GM19455 (cell line): Measurements from ENCODE around the gene SIRT2.

ENCODE experiments used
- ATAC-seq: cut with Tn5 transposase; IDR thresholded peaks from one replicate; pipeline ENCODE4 v1.9.1; 2021; ENCODE audit not compliant: unreplicated experiment

The SIRT2 gene

DNA sequence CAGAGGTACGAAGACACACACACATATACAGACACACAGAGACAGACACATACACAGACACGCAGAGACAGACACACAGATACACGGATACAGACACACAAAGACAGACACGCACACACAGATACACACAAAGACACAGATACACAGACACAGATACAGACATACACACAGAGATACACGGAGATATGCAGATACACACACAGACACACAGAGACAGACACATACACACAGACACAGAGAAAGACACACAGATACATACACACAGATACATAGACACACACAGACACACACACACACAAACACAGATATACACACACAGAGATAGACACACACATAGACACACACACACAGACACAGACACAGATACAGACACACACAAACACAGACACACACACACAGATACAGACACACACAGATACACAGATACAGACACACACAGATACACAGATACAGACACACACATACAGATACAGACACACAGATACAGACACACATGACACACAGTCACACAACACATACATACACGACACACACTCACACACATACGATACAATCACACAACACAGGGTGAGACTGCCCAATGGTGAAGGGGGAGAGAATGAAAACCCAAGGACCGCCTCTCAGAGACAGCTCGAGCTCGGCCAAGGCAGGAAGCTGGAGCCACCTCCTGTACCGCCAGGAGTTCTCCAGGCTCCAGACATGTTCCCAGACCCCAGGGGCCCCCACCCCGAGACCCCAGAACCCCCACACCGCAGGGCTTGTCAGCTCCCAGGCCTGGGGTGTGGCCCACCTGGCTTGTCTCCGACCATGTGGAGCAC is 21.4 kb upstream of the SIRT2 start:
- ATAC-seq = no peak

DNA sequence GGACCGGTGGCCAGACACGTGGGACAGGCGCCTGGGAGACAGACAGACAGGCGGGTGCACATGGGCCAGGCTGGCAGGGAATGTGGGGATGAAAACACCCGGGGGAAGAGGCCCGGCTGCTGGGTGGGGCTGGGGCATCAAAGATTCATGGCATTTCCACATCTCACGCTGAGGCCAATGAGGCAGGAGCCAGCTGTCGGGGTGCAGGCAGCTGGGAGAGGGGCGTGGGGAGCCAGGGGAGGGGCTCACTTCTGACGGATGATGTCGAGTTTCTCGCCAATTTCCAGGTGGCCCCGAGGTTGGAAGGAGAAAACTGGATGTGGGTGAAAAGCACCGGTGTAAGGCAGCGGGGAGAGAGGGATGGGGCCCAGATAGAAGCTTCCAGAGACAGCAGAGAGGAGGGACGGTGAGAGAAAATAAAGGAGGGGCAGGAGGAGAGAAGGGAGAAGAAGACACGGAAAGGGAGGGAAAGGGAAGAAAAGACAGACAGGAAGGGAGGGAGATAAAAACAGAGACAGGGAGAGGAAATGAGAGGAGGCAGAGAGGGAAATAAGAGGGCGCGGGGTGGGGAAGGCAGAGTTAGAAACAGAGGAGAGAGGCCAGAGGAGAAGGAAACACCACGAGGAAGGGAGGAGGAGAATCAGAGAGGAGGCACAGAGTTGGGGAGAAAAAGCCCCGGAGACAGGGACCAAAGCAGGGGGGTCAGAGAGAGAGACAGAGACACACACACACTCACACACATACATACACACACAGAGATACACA is 20.6 kb upstream of the SIRT2 start:
- no peak for ATAC-seq

DNA sequence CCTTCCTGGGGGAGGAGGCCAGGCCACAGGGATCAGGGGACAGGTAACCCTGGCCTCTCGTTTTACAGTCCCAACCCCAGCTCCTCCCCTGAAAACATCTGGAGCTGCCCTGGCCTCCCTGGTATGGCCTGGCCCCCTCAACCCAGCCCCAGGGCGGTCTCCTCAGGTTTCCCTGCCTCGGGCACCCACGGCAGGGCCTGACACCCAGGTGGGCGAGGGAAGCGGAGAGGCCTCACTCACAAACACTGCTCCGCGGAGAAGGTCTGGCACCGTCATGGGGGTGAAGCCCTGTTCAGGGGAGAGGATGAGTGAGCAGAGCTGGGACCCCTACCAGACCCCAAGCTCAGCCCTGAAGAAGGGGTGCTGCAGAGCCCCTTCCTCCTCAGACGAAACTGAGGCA is 19.1 kb upstream of the SIRT2 start:
- no peak for ATAC-seq

DNA sequence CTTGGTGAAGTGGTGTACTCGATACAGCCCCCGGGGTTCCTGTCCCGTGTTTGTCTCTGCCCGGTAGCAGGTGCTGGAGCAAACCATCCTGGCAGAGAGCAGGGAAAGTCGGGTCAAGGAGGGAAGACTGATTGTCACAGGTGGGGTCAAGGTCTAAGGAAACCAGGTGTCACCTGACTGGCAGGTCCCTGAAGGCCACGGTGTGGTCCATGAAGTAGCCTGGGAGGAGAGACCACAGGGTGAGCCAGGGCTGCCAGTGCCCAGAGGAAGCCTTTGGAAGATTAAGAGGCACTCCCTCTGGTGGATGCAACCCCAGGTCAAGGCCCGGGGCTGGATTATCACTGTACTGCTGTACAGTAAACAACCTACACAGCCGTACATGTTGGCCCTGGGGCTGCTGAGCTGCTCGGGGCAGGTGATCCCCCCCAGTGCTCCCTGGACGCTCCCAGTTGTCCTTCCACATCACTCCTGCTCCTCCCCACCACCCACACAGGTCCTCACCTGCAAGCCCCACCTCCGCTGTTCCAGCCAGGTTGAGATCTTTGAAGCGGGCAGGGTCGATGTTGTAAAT is 18.6 kb upstream of the SIRT2 start:
- ATAC-seq = no peak

DNA sequence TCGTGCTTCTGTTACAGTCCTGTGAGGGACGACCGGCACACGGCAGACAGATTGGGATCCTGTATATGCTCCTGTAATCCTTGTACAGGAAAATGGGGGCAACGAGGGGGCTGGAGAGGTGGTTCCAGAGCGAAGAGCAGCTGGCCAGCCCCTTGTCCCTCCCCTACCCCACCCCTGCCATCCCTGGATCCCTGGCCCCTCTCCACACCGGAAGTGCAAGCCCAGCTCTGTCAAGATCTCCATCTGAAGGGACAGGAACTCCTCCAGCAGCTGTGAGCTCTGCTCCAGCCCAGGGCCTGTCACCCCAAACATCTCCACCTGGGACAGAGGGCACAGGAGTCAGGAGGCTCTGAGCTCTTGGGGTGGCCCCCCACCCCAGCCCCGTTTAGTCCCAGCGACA is 18.1 kb upstream of the SIRT2 start:
- ATAC-seq = no peak

DNA sequence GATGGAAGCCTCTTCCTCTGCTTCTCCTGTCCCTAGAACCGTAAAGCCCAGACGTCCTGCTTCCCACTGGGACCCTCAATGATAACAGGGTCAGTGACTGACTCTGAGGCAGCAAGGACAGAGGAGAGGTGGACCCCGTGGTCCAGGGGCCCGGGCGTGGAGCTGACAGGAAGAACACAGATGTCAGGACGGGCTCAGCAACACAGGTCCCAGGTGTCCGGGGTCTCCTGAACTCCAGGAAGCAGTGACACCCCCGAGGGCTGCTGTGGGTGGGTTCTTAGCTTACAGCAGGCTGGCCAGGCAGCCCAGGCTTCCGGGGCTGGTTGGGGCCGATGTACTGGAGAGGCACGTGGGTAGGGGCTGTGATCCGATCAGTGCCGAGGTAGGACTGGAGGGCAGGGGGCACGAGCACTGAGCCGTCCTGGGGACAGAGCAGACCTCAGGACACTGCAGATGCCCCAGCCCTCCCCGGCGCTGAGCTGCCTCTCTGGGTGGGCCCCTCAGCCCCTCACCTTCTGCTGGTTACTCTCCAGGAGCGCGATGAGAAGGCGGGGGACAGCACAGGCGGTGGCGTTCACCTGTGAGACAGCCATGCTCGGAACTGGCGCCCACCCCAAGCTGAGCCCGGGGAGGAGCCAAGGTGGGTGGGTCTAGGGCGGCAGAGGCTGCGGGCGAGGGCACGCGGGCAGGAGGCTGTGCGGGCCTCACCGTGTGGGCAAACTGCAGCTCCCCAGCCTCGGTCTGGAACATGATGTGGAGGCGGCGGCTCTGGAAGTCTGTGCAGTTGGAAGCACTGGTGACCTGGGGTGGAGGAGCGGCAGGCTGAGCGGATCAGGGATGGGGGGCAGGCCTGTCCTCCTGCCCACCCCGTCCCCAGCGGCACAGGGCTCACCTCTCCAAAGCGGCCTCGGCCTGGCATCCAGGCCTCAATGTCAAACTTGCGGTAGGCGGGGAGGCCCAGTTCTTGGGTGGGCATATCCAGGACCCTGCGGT is 16.2 kb upstream of the SIRT2 start:
- ATAC-seq = no peak

DNA sequence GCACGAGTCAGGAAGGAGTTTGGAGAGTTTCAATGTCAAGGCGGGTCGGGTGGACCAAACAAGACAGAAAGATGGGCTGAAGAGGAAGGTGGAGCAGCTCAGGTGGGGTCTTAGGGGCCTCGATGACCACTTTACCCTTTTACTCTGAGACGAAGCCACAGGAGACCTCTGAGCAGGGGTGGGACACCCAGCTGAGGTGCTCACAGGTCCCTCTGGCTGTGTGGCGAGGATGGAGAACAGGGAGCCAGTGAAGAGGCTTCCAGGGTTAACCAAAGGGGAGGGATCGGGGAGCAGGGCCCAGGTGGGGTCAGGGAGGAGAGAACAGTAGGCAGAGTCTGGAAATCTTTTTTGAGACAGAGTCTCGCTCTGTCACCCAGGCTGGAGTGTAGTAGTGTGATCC is 14.5 kb upstream of the SIRT2 start:
- ATAC-seq = no peak

DNA sequence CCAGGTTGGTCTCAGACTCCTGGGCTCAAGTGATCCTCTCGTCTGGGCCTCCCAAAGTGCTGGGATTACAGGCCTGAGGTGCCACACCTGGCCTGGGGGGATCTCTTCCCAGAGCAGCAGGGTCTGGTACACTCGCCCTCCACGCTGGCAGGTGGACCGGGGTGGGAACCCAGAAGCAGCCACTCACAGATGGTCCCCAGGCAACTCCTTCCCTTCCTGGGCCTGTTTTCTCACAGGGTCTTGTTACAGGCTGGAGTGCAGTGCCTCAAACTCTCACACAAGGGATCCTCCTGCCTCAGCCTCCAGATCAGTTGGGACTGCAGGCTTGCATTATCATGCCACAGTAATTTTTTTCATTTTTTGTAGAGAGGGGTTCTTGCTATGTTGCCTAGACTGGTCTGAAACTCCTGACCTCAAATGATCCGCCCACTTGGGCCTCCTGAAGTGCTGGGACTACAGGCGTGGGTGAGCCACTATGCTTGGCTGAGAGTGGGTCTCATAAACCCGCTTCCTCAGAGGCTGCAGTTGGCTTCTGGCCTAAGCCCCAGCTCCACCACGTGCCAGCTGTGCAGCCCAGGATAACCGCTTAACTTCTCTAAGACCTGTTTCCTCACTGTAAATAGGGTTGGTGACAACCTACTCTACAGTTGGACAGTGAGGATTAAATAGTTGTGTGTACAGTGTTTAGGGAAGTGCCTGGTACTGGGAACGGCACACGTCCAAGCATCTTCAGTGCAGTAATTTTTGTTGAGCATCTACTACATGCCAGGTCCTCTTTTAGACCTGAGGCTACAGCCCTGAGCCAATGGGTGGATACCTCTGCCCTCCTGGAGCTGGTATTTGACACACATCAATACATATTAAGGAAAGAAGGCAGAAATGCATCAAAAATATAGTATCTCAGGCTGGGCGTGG is 13.4 kb upstream of the SIRT2 start:
- no peak for ATAC-seq

DNA sequence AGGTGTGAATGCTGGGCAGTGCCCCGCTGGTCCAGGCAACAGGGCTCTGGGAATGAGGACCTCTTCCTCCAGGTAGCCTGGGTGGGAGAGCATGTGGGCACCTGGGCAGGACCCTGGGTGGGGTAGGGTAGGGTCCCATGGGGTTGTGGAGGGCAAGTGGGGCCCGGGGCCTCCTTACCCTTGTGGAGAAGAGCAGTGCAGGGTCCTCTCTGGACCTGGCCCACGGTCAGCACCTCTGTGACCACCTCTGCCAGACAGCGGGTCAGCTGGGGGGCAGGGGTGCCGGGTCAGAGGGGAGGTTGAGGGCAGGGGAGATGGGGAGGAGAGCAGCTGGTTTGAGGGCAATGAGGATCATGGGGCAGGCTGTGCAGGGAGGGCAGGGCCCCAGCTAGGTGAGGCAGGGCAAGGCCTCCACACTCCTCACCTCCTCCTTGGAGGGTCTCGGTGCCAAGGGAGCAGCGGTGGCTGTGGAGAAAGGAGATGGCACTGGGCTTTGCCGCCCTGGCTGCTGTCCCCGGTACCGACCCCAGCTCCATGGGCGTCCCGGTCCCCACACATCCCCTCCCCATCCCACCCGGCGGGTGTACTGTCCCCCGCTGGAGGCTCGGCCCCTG is 12.1 kb upstream of the SIRT2 start:
- no peak for ATAC-seq

DNA sequence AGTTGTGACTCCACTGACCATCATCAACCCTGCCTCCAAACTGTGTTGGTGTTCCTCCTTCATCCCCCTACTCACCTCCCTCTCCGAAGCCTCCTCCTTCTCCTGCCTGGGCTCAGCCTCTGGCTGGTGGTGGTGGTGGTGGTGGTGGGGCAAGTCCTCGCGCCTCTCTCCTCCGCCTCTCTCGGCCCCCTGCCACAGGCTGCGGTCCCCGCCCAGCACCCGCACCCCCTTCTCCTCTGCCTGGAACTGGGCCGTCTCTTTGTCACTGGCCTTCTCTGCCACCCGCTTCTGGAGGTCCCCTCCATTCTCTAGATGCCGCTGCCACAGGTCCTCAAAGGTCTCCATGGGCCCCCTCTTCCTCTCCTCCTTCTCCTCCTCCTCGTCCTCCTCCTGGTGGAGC is 11.1 kb upstream of the SIRT2 start:
- no peak for ATAC-seq

DNA sequence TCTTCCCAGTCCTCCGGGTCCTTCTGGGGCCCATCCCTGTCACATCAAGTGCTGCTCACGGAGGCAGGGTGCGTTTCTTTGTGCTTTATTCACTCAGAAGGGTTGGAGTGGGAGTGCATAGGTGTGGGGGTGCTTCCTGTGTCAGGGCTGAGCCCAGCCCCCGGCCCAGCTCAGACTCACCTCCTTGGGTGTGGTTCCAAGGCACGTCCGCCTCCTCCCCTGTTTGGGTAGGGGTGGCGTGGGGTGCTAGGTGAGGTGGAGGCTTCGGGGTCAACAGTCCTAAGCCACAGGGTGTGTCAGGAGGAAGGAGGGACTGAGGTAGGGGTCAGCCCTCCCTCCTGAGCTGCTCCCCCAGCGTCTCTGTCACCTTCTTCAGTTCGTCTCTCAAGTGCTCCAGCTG is 9.5 kb upstream of the SIRT2 start:
- no peak for ATAC-seq

DNA sequence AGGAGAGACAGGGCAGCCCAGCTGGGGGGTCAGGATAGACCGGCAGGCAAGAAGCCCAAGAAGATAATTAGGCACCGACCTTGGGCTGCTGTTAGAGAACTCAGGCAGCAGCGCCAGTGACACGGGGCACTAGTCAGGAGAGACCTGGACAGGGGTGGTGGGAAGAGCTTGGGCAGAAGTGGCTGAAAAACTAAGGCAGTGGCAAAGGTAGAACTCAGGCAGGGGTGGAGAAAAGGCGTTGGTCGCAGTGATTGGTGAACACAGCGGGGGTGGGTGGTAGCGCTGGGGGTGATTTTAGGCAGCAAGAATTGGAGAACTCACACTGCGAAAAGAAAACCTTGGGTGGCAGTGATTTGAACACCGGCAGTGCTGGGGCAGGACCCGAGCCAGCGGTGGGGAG is 8.3 kb upstream of the SIRT2 start:
- no peak for ATAC-seq

DNA sequence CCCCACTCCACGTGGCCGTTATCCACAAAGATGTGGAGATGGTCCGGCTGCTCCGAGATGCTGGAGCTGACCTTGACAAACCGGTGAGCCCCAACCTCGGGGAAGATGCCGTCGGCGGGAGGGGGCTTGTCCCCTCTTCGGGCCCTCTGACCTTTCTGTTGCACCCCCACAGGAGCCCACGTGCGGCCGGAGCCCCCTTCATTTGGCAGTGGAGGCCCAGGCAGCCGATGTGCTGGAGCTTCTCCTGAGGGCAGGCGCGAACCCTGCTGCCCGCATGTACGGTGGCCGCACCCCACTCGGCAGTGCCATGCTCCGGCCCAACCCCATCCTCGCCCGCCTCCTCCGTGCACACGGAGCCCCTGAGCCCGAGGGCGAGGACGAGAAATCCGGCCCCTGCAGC is 7.8 kb upstream of the SIRT2 start:
- ATAC-seq = no peak

DNA sequence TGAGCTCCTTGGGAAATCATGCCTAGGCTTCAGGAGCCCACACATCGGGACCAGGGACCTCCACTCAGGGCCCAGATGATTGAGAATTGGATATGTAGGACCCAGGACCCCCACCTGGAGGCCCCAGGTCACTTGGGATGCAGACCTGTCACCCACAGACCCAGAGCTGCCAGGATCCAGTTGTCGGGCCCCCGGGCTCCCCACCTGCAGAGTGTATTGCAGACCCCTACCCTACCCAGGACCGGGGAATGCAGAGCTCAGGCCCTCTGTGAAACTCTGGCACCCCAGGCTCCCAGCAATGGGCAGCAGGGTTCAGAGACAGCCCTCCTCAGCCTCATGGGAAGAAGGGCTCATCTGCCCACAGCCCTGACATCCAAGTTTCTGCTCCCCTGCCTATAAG is 6.2 kb upstream of the SIRT2 start:
- ATAC-seq = no peak

DNA sequence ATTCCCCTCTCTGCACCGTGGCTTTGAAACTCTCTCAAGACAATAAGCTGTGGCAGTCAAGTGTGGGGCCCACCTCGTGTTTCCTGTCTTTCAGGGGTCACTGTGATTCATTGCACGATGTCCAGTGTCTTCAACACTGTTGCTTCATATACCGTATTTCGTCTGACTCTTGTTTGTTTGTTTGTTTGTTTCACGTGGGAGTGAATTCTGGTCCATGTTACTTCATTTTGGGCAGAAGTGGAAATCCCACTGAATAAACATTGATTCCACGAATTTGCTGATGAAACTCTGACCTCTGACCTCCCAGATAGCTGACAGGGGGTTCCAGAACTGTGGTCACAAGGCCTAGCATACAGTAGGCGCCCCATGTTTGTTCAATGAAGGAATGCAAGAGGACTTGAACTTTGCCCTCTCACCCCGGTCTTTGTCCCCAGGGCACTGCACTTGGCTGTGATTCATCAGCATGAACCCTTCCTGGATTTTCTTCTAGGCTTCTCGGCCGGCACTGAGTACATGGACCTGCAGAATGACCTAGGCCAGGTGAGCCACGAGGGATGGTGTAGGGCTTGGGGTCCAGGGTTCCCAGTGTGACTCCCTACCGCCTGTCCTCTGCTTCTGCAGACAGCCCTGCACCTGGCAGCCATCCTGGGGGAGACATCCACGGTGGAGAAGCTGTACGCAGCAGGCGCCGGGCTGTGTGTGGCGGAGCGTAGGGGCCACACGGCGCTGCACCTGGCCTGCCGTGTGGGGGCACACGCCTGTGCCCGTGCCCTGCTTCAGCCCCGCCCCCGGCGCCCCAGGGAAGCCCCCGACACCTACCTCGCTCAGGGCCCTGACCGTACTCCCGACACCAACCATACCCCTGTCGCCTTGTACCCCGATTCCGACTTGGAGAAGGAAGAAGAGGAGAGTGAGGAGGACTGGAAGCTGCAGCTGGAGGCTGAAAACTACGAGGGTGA is 5.4 kb upstream of the SIRT2 start:
- ATAC-seq = no peak

DNA sequence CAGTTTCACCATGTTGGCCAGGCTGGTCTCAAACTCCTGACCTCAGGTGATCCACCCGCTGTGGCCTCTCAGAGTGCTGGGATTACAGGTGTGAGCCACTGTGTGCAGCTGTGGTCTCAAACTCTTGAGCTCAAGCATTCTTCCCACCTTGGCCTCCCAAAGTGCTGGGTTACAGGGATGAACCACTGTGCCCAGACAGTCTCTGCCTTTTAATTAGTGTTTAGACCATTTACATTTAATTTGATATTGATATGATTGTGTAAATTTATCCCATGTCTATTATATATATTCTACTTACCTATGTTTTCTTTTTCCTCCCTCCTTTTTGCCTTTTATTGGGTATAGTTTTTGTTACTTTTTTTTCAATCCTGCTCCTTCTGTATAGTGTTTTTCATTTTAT is 2.3 kb upstream of the SIRT2 start:
- no peak for ATAC-seq

DNA sequence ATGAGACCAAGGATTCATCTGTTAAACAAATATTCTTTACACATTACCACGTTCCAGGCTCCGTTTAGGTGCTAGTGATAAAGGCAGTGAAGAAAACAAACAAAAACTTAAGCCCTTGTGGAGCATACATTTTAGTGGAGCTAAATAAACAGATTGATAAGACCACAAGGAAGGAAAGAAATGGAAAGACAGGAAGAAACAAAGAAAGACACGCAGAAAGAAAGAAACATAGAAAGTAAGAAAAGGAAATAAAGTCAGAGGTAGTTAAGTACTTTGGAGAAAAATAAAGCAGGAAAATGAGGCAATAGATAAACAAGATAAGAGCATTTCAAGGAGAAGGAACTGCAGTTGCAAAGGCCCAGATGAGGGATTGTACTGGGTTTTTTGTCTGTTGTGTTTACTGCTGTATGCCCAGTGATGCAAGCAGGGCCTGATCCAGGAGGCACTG is 1.3 kb upstream of the SIRT2 start:
- no peak for ATAC-seq

DNA sequence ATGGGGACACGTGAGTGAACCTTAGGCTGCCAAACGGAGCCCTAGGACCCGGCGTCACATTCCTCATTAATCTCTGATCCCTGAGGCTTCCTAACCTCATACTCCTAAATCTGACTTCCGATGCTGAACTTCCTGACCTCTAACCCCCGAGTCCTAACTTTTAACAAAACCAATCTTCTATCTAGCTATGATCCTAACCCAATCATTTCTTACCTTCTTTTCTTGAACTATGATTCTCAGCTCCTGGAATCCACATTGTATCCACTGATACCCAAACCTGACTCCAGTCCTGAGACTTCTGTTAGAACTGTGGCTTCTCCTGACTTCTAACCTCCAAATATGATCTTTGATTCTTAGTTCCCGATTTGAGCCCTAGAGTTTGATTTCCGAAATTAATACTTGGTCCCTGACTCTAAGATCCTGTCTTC is 798 bp upstream of the SIRT2 start:
- ATAC-seq = no peak
